ENCODE measurements around the gene C4orf50.

Gene C4orf50

GRCh38 chr4:5928844-5929420 is 89.3 kb downstream of the C4orf50 start:
- no peak for TF ChIP-seq POLR2AphosphoS5 (IDR thresholded peaks at IDR 0.05; ENCODE audit: low read depth, low read length)
- no peak for TF ChIP-seq REST (IDR thresholded peaks at IDR 0.05; ENCODE audit: insufficient read depth in 1 of 2, low read depth in 2 of 2, low read length in 2 of 2)
- TF ChIP-seq SIN3A (IDR thresholded peaks at IDR 0.05; ENCODE audit: borderline replicate concordance, insufficient read depth, low read length): no peak
- TF ChIP-seq TAF1 (IDR thresholded peaks at IDR 0.05; ENCODE audit: borderline replicate concordance, insufficient read depth, low read length): no peak
- no peak for TF ChIP-seq FOXP2 (optimal IDR thresholded peaks at IDR 0.05; ENCODE audit: borderline replicate concordance, extremely low read depth, extremely low read length, insufficient read depth)

- TF ChIP-seq REST (IDR thresholded peaks at IDR 0.05; ENCODE audit: insufficient read depth in 1 of 2, low read depth in 2 of 2, low read length in 2 of 2): peak in 1 of 2 experiments; percentile 78; a peak in 2 of 4 replicates
- TF ChIP-seq POLR2AphosphoS5 (IDR thresholded peaks at IDR 0.05; ENCODE audit: low read depth, low read length): no peak
These were observed 90.0 kb downstream of the C4orf50 start for GRCh38 chr4:5928274-5928673.

GRCh38 chr4:5927747-5928146 is 90.5 kb downstream of the C4orf50 start:
- no peak for TF ChIP-seq FOXP2 (optimal IDR thresholded peaks at IDR 0.05; ENCODE audit: borderline replicate concordance, extremely low read depth, extremely low read length, insufficient read depth)
- no peak for TF ChIP-seq SIN3A (IDR thresholded peaks at IDR 0.05; ENCODE audit: borderline replicate concordance, insufficient read depth, low read length)
- no peak for TF ChIP-seq REST (IDR thresholded peaks at IDR 0.05; ENCODE audit: insufficient read depth in 1 of 2, low read depth in 2 of 2, low read length in 2 of 2)
- TF ChIP-seq TAF1 (IDR thresholded peaks at IDR 0.05; ENCODE audit: borderline replicate concordance, insufficient read depth, low read length): no peak
- no peak for TF ChIP-seq POLR2AphosphoS5 (IDR thresholded peaks at IDR 0.05; ENCODE audit: low read depth, low read length)

- TF ChIP-seq REST (IDR thresholded peaks at IDR 0.05; ENCODE audit: insufficient read depth in 1 of 2, low read depth in 2 of 2, low read length in 2 of 2) (no peak), FOXP2 (optimal IDR thresholded peaks at IDR 0.05; ENCODE audit: borderline replicate concordance, extremely low read depth, extremely low read length, insufficient read depth) (no peak), POLR2AphosphoS5 (IDR thresholded peaks at IDR 0.05; ENCODE audit: low read depth, low read length) (no peak), SIN3A (IDR thresholded peaks at IDR 0.05; ENCODE audit: borderline replicate concordance, insufficient read depth, low read length) (no peak), TAF1 (IDR thresholded peaks at IDR 0.05; ENCODE audit: borderline replicate concordance, insufficient read depth, low read length) (no peak)
These were observed 91.1 kb downstream of the C4orf50 start for GRCh38 chr4:5927116-5927515.

GRCh38 chr4:5926598-5926997 is 91.6 kb downstream of the C4orf50 start:
- no peak for TF ChIP-seq POLR2AphosphoS5 (IDR thresholded peaks at IDR 0.05; ENCODE audit: low read depth, low read length)

Data from PFSK-1 (cell line).